Pancreas (tissue), 10 donors: ENCODE data around the gene OSBPL6. TPM values are rescaled to one million over a fixed set of nuclear protein-coding genes. Genes with fewer than 3 reads are reported as not detected.
A peak's percentile ranks its signal among the peaks of the same experiment; 100 is the strongest.

Experiments
- ATAC-seq, 4 donors: fragments of 200-7000 bp; cut with Tn5 transposase; one replicate each; pipeline versions ENCODE4 v1.8.0 to v1.9.1; 2020; ENCODE audit warnings: mild to moderate bottlenecking in 4 of 4, moderate library complexity in 4 of 4
- DNase-seq, 6 donors: peaks; one replicate each; pipeline ENCODE4 v3.0.0-alpha.2; 2020
- FAIRE-seq: peaks from 2 replicates; lab custom pipeline; 2012; peaks lifted over from hg19 to GRCh38; lab: Jason Lieb, UNC
- H3K27ac ChIP-seq, 4 donors: fragments of 200-600 bp; sonication (generic); 1 replicate in 3 of 4; 2 replicates in 1 of 4; pipeline versions ENCODE4 v1.5.0 to v1.8.0; 2020
- H3K27me3 ChIP-seq, 4 donors: fragments of 200-600 bp; one replicate each; pipeline ENCODE4 v1.8.0; 2021
- H3K36me3 ChIP-seq, 3 donors: fragments of 200-600 bp; sonication (generic) in 1 of 3; one replicate each; pipeline versions ENCODE4 v1.5.0 to v1.8.0; 2020 to 2021
- H3K4me1 ChIP-seq, 3 donors: fragments of 200-600 bp; one replicate each; pipeline ENCODE4 v1.8.0; 2021
- H3K4me3 ChIP-seq, 4 donors: fragments of 200-600 bp; sonication (generic) in 2 of 4; one replicate each; pipeline versions ENCODE4 v1.5.0 to v1.8.0; 2020 to 2021
- H3K9me3 ChIP-seq, 4 donors: fragments of 200-600 bp; one replicate each; pipeline ENCODE4 v1.8.0; 2021
- WGBS, 2 donors: extraction: QIAGEN DNeasy Blood & Tissue Kit; methylation state at CpG; one replicate each; pipeline ENCODE4 v1.1.7; 2013; 5-methylcytosine and 5-hydroxymethylcytosine counted together
- intact Hi-C, 3 donors: fragments of 100-400 bp; cut with DNase I; formaldehyde crosslinking; loops; one replicate each; pipeline versions ENCODE4 v1.11.1 to v1.14.2; 2022
- polyA plus RNA-seq, 2 donors: library from polyadenylated mRNA; stranded (reverse); fragments of 200-250 nt; gene quantifications; one replicate each; pipeline ENCODE4 v1.2.3, GENCODE V29; 2013
- total RNA-seq, 6 donors: library from RNA; stranded (reverse); fragmentation: NEBNext Ultra II Directional in 4 of 6; extraction: Animal tissue kit (Norgen Biotek cat#: 25700) in 4 of 6; gene quantifications; one replicate each; pipeline versions ENCODE4 v1.2.1 to v1.2.4, GENCODE V29; 2021 to 2023
- TF ChIP-seq, protein P1 (sequence below), 4 donors: fragments of 200-600 bp; sonication (generic) in 3 of 4; IDR thresholded peaks; one replicate each; pipeline versions ENCODE4 v1.5.0 to v1.8.0; 2021; ENCODE audit warnings: antibody characterized with exemption in 4 of 4
- donor health status: healthy with polysubstance abuse.
- donor health status: DM: no; HTN: no; CAD: no; lungs with moderate emphysema.
- donor health status: DM: no; HTN: no; CAD: no.
- donor health status: control.
- donor health status: control.
- donor health status: Bipolar disorder and iron deficiency.
- donor health status: DM: yes; HTN: yes; CAD: no.
- donor health status: DM: no; HTN: no; CAD: no.
- donor health status: DM: no; HTN: no; CAD: no.
- donor health status: DM: yes; HTN: yes; CAD: no.

OSBPL6 gene
- total and polyA plus RNA-seq, 8 donors = 0.30 to 1.4 (median 0.79) TPM

- DNase-seq = no peak
- FAIRE-seq = no peak
- intact Hi-C loops = no loop called here
- Histone ChIP-seq H3K27me3 (no peaks in the 10 kb centered on the region), H3K4me3 (no peak overlapping the region), H3K4me1 (no peaks in the 10 kb centered on the region), H3K9me3 (no peaks in the 10 kb centered on the region), H3K27ac (no peak overlapping the region), H3K36me3 (no peaks in the 10 kb centered on the region)
- WGBS, 2 donors = 89 to 95% methylated on average over 3 of the region's 3 CpGs
- ATAC-seq = no peak
- TF ChIP-seq, protein P1, sequence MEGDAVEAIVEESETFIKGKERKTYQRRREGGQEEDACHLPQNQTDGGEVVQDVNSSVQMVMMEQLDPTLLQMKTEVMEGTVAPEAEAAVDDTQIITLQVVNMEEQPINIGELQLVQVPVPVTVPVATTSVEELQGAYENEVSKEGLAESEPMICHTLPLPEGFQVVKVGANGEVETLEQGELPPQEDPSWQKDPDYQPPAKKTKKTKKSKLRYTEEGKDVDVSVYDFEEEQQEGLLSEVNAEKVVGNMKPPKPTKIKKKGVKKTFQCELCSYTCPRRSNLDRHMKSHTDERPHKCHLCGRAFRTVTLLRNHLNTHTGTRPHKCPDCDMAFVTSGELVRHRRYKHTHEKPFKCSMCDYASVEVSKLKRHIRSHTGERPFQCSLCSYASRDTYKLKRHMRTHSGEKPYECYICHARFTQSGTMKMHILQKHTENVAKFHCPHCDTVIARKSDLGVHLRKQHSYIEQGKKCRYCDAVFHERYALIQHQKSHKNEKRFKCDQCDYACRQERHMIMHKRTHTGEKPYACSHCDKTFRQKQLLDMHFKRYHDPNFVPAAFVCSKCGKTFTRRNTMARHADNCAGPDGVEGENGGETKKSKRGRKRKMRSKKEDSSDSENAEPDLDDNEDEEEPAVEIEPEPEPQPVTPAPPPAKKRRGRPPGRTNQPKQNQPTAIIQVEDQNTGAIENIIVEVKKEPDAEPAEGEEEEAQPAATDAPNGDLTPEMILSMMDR (IDR thresholded peaks at IDR 0.05) = no peak
Observed at GRCh38 chr2:178295906-178296305, 101.6 kb downstream of the OSBPL6 start.

DNA sequence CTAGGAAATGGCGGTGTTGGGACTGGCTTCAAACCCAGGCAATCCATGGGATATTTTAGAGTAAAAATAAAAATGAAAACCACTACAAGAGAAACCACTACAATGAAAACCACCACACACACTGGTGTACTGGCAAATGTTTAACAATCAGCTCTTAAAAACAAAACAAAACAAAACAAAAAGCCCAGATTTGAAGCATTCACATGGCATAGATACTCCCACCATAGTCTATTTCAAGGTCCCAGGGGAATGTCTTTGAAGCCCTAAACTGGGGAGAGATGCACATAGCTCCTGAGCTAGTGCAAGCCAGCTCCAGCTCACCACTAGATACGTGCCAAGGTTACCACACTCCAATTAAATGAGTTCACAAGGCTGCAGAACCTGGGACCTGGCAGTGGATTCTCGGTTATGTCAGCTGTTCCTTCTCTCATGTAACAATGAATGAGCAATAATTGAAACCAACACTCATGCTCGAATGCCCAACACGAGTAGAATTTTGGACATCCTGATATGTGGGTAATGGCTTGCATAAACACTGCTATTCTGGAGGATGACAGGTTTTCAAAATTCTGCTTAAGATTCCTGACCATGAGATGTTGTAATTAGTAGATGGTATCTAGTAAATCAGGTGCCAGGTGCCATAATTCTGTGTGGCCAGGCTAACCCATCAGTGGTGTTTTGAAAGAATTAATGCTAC lies 102.2 kb downstream of the OSBPL6 start:
- DNase-seq = no peak
- TF ChIP-seq, protein P1 (IDR thresholded peaks at IDR 0.05) = no peak
- H3K9me3 ChIP-seq = no peaks in the 10 kb centered on the region
- WGBS, 2 donors = 65 to 69% methylated on average over 5 of the region's 5 CpGs
- intact Hi-C loops = no loop called here
- no peaks in the 10 kb centered on the region for H3K27me3 ChIP-seq
- ATAC-seq = peak in 1 of 4 donors; percentile 46
- no peak overlapping the region for H3K27ac ChIP-seq
- H3K4me1 ChIP-seq = no peaks in the 10 kb centered on the region
- H3K4me3 ChIP-seq = no peak overlapping the region
- no peak for FAIRE-seq
- no peaks in the 10 kb centered on the region for H3K36me3 ChIP-seq

DNA sequence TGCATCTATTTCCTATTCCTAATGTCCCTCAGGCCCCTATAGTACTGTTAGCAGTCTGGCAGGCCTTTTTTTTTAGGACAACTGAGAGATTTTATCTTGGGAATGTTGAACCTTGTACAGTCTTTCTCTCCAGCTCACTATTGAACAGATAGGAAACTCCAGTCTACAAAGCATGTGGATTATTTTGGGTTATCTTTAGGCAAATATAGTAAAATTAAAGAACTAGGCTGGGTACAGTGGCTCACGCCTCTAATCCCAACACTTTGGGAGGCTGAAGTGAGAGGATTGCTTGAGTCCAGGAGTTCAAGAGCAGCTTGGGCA lies 102.7 kb downstream of the OSBPL6 start:
- WGBS, 2 donors = 83 to 86% methylated on average over 1 of the region's 1 CpG

GRCh38 chr2:178298785-178299212 lies 104.5 kb downstream of the OSBPL6 start:
- FAIRE-seq = no peak
- intact Hi-C loops = no loop called here
- Histone ChIP-seq H3K4me1 (no peaks in the 10 kb centered on the region), H3K36me3 (no peaks in the 10 kb centered on the region), H3K4me3 (no peak overlapping the region), H3K9me3 (no peaks in the 10 kb centered on the region), H3K27ac (no peak overlapping the region), H3K27me3 (no peaks in the 10 kb centered on the region)
- peak in 1 of 4 donors; percentile 20 for ATAC-seq
- TF ChIP-seq, protein P1 (IDR thresholded peaks at IDR 0.05) = no peak
- no peak for DNase-seq

More for the DNA sequence above, 102.7 kb downstream of the OSBPL6 start:
- FAIRE-seq (no peak), ATAC-seq (no peak), DNase-seq (no peak)
- intact Hi-C loops = no loop called here
- H3K4me1 ChIP-seq = no peaks in the 10 kb centered on the region
- H3K36me3 ChIP-seq = no peaks in the 10 kb centered on the region
- no peaks in the 10 kb centered on the region for H3K9me3 ChIP-seq
- TF ChIP-seq, protein P1 (IDR thresholded peaks at IDR 0.05) = no peak
- no peaks in the 10 kb centered on the region for H3K27me3 ChIP-seq
- no peak overlapping the region for H3K4me3 ChIP-seq
- no peak overlapping the region for H3K27ac ChIP-seq

DNA sequence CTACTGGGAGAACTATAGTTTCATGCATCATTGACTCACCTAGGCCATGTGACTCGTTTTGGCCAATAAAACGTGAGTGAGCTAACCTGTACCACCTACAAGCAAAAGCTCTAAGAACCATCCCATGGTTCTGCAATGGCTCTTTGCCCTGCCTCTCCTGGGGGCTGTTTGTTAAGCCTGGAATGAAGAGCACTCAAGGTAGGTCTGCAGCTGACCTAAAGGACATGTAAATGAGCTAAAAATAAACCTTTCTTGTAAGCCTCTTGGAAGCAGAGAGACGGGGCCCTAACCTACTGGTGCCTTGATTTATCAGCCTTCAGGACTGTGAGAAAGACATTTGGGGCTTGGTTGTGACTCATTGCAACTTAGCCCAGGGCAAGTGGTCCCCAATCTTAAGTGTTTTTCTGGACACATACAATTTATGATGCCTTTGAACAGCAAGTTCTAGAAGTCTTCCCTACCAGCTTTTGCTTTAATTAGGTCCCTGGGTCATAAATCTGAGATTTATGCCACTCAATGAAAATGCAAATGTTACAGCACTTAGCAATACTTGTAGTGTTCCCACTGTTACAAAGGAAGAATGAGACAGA lies 107.4 kb downstream of the OSBPL6 start:
- DNase-seq (no peak), FAIRE-seq (no peak), ATAC-seq (no peak)
- TF ChIP-seq, protein P1 (IDR thresholded peaks at IDR 0.05) = no peak
- H3K4me1 ChIP-seq = peaks cover 0 to 4% (median 0%) of the 10 kb centered on the region in 3 donors
- 71 to 83% methylated on average over 3 of the region's 3 CpGs for WGBS, 2 donors
- H3K9me3 ChIP-seq = no peaks in the 10 kb centered on the region
- intact Hi-C loops = no loop called here
- H3K36me3 ChIP-seq = no peaks in the 10 kb centered on the region
- no peaks in the 10 kb centered on the region for H3K27me3 ChIP-seq
- no peak overlapping the region for H3K27ac ChIP-seq
- H3K4me3 ChIP-seq = no peak overlapping the region
